ENCODE measurements around the gene NUMBL. TPM values are rescaled to one million over a fixed set of nuclear protein-coding genes. Genes with fewer than 3 reads are reported as not detected.

The NUMBL gene
- total and polyA plus RNA-seq, 9 of the 15 experiments (the other 6 are each of a cell fraction or from before 2014, with no cell fraction given) = 0.39 to 38.6 (median 6.6) TPM

GRCh38 chr19:40683437-40683836 lies 7.0 kb downstream of the NUMBL start (continued):
- TF ChIP-seq RREB1 (CRISPR knock-in tag; IDR thresholded peaks at IDR 0.05) = no peak

GRCh38 chr19:40682431-40682964 lies 8.0 kb downstream of the NUMBL start:
- intact Hi-C loops (cut with micrococcal nuclease) = no loop called here
- no peak overlapping the region for H2AFZ ChIP-seq (ENCODE audit: low read depth, low read length)
- in situ Hi-C loops (cut with MboI) = no loop called here
- FAIRE-seq (no peak), DNase-seq (ENCODE audit: extremely low read depth in 1 of 4, low spot score in 3 of 4) (no peak), ATAC-seq (no peak)
- H3K27ac ChIP-seq (ENCODE audit: extremely low read depth, low read depth, low read length) = no peak overlapping the region
- POLR2A ChIA-PET = interaction anchor here (0.8 kb wide), 1 partner anchor 33 kb away, joined by 5 read pairs; no protein-coding TSS in a partner anchor
- no peaks in the 10 kb centered on the region; the same call in 1 of the 2 replicates for H3K9me3 ChIP-seq (replicated peaks; ENCODE audit: control insufficient read depth, insufficient read depth, low read depth, low read length)
- no TSS peak for BruUV-seq (replicated peaks)
- CTCF ChIA-PET (ENCODE audit: low intra/inter-chr PET ratio) = no interaction called here
- peaks cover 5% of the 10 kb centered on the region; the same call in 2 of the 3 replicates for H3K79me2 ChIP-seq (ENCODE audit: control insufficient read depth, insufficient read depth, low read length)
- peak overlapping the region in 1 of 2 experiments; percentile 32; a peak in 1 of 4 replicates for H3K9ac ChIP-seq (ENCODE audit: insufficient read depth in 1 of 2, low read depth in 2 of 2, low read length in 2 of 2)
- peaks cover 5 to 16% of the 10 kb centered on the region in 2 experiments; a peak in 4 of 5 replicates for H3K4me1 ChIP-seq (replicated peaks in 1 of 2; ENCODE audit: control insufficient read depth in 2 of 2, insufficient read depth in 2 of 2, low read length in 2 of 2)
- H3K36me3 ChIP-seq (ENCODE audit: control insufficient read depth, insufficient read depth, low read length) = peaks cover 70% of the 10 kb centered on the region; the same call in 2 of the 3 replicates
- H3K9me1 ChIP-seq (ENCODE audit: control insufficient read depth, insufficient read depth, low read length) = no peaks in the 10 kb centered on the region
- H4K20me1 ChIP-seq (replicated peaks; ENCODE audit: control insufficient read depth, insufficient read depth, low read length) = 0 out of 2 replicates have a peak, but pooled peaks cover 3% of the 10 kb centered on the region
- no peaks in the 10 kb centered on the region for H3K27me3 ChIP-seq (ENCODE audit: control insufficient read depth in 2 of 2, insufficient read depth in 2 of 2, low read length in 2 of 2)
- WGBS (ENCODE audit: insufficient coverage, low coverage, missing lambda C conversion rate) = 90% methylated on average over 15 of the region's 18 CpGs
- H3K4me2 ChIP-seq (ENCODE audit: insufficient read depth, low read length) = no peak overlapping the region
- no peak overlapping the region for H3K4me3 ChIP-seq
- TF ChIP-seq SAFB2 (IDR thresholded peaks at IDR 0.05; ENCODE audit: borderline replicate concordance, low read depth, low read length, severe bottlenecking) (no peak), KDM4B (IDR thresholded peaks at IDR 0.05; ENCODE audit: borderline replicate concordance in 2 of 2, low read depth in 1 of 2) (no peak), ZNF12 (CRISPR knock-in tag; IDR thresholded peaks at IDR 0.05) (no peak), POLR2B (IDR thresholded peaks at IDR 0.05; ENCODE audit: low read depth, partially characterized antibody) (no peak), ZBTB9 (CRISPR knock-in tag; IDR thresholded peaks at IDR 0.05) (no peak), EGR1 (conservative IDR thresholded peaks at IDR 0.05) (no peak), POLR2H (tag; IDR thresholded peaks at IDR 0.05; ENCODE audit: low read depth) (no peak)
- TF ChIP-seq, protein P1, sequence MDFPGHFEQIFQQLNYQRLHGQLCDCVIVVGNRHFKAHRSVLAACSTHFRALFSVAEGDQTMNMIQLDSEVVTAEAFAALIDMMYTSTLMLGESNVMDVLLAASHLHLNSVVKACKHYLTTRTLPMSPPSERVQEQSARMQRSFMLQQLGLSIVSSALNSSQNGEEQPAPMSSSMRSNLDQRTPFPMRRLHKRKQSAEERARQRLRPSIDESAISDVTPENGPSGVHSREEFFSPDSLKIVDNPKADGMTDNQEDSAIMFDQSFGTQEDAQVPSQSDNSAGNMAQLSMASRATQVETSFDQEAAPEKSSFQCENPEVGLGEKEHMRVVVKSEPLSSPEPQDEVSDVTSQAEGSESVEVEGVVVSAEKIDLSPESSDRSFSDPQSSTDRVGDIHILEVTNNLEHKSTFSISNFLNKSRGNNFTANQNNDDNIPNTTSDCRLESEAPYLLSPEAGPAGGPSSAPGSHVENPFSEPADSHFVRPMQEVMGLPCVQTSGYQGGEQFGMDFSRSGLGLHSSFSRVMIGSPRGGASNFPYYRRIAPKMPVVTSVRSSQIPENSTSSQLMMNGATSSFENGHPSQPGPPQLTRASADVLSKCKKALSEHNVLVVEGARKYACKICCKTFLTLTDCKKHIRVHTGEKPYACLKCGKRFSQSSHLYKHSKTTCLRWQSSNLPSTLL (IDR thresholded peaks at IDR 0.05) = no peak

Measured in K562 (cell line).